CD4-positive, alpha-beta T cell treated with Interleukin-17A for 4 hours (primary cell): ENCODE results near the gene SNED1.
"Not testable (repeated sequence)": the region's sequence is repeated elsewhere in the genome, so short reads cannot be mapped to it uniquely, and the experiment has no call there.

Experiments used
- DNase-seq: peaks from one replicate; pipeline ENCODE4 v3.0.0-alpha.2; 2020; ENCODE audit warnings: mixed read lengths

SNED1 gene

GRCh38 chr2:241088376-241088775 is 90.0 kb downstream of the SNED1 start:
- DNase-seq = peak; percentile 10

GRCh38 chr2:241088791-241089732 is 90.6 kb downstream of the SNED1 start:
- peak; percentile 19 for DNase-seq

GRCh38 chr2:241091201-241091600 is 92.8 kb downstream of the SNED1 start:
- DNase-seq = no peak

GRCh38 chr2:241091734-241092445 is 93.5 kb downstream of the SNED1 start:
- DNase-seq = no peak

GRCh38 chr2:241092677-241093076 is 94.3 kb downstream of the SNED1 start:
- no peak for DNase-seq

DNA sequence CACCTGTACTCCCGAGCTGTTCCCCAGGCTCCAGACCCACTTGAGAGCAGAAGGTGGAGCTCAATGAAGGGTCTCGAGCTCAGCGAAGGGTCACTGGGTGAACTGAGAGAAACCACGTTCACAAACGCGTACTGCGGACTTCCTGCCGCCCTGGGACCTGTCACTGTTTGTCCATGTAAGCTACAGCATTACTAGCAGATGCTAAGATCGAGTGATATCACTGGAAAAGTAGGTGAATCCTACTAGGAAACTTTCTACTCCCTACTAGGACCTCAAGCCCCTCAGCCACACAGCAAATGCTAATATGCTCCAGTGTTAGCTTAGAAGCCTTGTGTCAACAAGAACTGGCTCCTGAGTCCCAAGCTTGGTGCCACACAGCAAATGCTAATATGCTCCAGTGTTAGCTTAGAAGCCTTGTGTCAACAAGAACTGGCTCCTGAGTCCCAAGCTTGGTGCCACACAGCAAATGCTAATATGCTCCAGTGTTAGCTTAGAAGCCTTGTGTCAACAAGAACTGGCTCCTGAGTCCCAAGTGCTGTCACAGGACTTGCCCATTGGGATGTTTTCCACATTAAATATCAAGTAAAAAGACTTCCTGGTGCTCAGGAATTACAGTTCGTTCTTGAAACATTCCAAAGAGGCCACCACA is 94.8 kb downstream of the SNED1 start:
- not testable (repeated sequence) for DNase-seq

- no peak for DNase-seq
These were observed 95.8 kb downstream of the SNED1 start for GRCh38 chr2:241094172-241094571.

DNA sequence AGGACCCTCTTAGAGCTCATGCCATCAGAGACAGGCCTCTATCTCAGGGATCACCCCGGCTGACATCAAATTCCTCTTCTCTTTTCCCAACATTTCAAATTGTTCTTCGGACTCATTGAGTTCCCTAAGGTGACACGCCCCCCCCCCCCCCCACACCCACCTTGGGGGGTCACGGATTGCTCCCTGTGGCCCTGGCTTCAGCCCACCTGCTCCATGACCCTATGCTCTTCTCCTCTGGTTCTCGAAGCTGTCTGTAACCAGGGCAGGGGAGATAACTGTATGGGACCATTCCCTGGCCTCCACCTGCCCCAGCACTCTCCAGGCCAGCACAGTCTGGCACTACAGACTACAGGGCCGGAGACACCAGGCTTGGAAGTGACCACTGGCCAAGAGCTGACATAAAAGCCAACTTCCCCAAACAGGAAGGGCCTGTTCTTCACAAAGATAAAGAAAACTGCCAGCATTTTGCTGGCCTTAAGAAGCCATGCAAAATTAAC is 96.6 kb downstream of the SNED1 start:
- no peak for DNase-seq

GRCh38 chr2:241095594-241096290 is 97.3 kb downstream of the SNED1 start:
- peak; percentile 72 for DNase-seq

DNA sequence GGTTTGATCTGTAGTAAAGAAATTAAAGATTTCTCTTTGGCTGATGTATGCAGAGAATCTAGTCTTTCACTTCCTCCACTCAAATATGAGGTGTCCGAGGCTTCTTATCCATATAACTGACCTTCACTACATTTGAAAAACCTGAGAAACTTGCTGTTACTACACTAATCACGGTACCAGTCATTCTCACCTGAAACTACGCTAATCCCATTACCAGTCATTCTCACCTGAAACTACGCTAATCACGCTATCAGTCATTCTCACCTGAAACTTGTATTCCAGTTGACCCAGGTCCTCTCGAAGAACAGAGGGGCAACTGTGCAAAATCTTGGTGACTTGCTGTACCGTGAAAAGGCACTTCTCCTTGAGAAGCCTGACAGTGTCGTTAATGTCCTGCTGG is 98.6 kb downstream of the SNED1 start:
- no peak for DNase-seq

GRCh38 chr2:241099246-241099645 is 100.8 kb downstream of the SNED1 start:
- DNase-seq = no peak

GRCh38 chr2:241102239-241102803 is 103.9 kb downstream of the SNED1 start, which contains the start of gene MTERF4:
TSS of gene MTERF4 (minus strand) at chr2:241102287. CDS start at chr2:241102273, 14 bp downstream.
- DNase-seq = peak; percentile 91

- no peak for DNase-seq
These were observed 104.8 kb downstream of the SNED1 start for GRCh38 chr2:241103176-241103595.

DNA sequence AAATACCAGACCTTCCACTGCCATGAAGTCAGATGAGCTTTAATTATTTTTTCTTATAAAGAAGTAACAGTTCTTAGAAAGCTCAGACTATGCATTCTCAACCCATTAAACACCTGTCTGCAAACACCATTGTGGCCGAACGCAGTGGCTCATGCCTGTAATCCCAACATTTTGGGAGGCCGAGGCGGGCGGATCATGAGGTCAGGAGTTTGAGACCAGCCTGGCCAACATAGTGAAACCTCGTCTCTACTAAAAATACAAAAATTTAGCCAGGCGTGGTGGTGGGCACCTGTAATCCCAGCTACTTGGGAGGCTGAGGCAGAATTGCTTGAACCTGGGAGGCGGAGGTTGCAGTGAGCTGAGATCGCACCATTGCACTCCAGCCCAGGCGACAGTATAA is 106.2 kb downstream of the SNED1 start:
- not testable (repeated sequence) for DNase-seq

DNA sequence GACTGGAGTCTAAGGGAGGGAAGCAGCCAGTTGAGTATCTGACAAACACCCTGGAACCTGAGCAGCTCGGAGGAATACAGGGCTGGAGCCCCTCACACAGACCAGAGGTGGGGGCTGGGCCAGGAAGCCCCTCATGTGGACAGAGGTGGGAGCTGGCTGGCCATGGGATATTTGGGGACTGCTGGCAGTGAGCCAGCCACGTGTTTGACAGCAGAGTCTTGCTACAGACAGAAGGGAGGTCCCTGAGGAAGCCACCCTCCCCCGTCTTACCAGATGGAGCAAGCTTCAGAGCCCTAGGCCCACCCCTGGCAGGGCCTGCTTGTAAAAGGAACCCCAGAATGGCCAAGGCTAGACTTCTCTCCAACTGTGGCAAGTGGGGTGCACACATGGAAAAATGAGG is 107.2 kb downstream of the SNED1 start:
- no peak for DNase-seq

- no peak for DNase-seq
These were observed 108.8 kb downstream of the SNED1 start for GRCh38 chr2:241107031-241107783.

DNA sequence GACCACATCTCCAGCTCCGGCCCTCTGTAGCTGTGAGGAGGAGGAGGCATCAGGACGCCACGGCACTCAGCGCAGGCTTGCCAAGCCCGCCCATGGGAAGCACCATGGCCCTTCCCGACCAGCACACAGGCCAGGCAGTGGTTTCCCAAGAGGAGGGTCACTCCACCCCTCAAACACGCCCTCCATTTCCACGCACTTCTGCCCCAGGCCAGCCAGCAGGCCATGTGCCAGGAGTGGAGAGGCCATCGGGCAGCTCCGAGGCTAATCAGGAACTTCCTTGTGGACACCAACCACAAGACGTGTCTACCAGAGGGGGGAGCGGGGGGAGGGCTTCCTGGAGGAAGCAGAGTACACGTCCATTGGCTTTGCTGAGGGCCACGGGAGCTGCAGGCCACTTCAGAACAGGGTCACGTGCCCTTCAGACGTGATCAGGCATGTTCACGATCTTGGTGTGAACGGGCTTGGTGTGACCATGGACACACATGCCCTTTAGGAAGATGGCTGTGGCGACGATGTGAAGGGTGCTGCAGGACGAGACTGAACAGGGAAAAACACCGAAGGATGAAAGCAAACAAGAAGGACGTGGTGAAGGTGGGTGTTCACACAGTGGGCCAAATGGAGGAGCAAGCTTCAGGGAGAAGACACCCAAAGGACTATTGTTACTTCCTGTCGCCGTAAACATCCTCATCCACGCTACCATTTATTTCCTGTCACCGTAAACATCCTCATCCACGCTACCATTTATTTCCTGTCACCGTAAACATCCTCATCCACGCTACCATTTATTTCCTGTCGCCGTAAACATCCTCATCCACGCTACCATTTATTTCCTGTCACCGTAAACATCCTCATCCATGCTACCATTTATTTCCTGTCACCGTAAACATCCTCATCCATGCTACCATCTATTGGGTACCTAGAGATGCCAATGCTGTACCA is 110.1 kb downstream of the SNED1 start:
- DNase-seq = peak; percentile 54

GRCh38 chr2:241109210-241110088 is 111.0 kb downstream of the SNED1 start:
- peak; percentile 59 for DNase-seq

GRCh38 chr2:241110089-241110606 is 111.7 kb downstream of the SNED1 start:
- no peak for DNase-seq
